GM18873 (cell line): Measurements from ENCODE around the gene SLC35B3.
"Not testable (repeated sequence)": the region's sequence is repeated elsewhere in the genome, so short reads cannot be mapped to it uniquely, and the experiment has no call there.

Source experiments
- ATAC-seq: cut with Tn5 transposase; IDR thresholded peaks from one replicate; pipeline ENCODE4 v1.9.1; 2021; ENCODE audit warnings: mild to moderate bottlenecking, moderate library complexity, moderate number of reproducible peaks; ENCODE audit not compliant: unreplicated experiment, low FRiP score

SLC35B3 gene

DNA sequence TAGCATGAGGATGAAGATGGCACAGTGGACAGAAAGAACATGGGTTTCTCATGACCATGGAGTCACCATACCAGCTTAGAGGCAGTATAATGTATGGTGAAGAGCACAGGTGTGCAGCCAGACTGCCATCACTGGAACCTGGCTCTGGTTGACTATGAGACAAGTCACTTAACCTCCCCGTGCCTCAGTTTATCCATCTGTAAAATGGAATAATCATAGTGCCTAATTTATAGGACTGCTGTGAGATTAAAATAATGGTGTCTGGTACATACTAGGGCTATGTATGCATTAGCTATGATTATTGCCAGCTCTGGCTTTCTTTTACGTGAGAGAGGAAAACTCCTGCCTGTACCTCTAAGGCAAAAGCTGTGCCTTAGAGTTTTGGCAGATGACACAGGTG lies 19.4 kb downstream of the SLC35B3 start:
- ATAC-seq = no peak

DNA sequence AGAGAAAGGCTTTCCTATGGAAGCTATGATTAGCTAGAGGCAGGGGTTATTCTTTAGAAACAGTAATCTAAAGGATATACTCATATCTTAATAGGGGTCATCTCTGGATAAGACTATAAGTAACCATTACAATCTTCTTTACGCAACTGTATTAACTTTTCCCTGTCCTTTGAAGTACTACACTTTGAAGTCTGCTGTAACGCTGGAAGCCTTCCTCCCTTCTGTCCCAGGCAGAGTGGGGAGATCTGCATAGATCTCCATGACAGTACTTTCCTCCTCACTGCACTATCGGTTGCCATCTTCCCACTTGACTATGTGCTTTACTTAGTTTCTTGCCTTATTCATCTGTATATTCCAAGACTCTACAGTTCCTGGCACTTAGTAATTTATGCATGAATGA lies 20.1 kb downstream of the SLC35B3 start:
- no peak for ATAC-seq

DNA sequence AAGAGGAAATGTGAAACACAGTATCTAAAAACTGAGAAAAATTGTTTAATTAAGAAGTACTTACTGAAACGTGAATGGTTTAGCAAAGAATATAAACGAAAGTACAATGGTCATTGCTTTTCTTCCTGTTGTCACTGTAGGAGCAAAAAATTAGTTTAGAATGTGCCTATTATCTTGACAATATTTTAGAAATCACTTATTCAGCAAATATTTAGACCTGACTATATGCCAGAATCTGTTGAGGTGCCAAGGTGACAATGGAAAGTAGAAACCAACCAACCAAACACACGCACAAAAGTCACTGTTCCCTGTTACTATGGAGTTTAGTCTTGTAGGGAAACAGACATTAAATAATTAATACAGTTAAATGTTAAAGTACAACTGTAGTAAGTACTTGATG lies 20.5 kb downstream of the SLC35B3 start:
- no peak for ATAC-seq

DNA sequence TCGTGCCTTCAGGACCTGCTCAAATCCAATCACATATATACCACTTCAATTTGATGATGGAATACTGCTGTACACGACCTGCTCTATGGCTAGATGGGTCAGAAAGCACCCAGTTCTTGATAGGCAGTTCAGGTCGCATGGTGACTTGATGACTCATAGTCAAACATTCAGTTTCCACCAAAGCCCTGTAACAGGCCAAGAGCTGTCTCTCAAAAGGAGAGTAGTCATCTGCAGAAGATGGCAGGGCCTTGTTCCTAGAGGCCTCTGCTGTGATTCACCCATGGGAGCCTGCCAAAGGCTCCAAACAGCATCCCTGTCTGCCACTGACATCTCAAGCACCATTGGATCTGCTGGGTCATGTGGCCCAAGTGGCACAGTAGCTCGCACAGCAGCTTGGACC lies 29.4 kb downstream of the SLC35B3 start:
- ATAC-seq = not testable (repeated sequence)

DNA sequence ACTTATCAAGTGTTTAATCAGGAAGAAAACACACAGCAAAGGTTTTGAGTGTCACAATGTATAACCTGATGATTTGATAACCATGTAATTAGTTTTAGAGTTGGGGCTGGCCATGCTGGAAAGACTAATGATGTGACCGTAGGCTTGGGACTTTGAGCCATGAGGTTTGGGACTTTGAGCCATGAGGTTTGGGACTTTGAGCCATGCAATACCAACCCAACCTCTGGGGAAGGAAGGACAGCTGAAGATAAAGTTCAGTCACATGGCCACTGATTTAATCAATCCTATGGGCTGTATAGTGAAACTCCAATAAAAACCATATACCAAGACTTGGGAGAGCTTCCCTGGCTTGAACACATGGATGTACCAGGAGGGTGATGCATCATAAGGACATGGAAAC lies 32.8 kb downstream of the SLC35B3 start:
- no peak for ATAC-seq

DNA sequence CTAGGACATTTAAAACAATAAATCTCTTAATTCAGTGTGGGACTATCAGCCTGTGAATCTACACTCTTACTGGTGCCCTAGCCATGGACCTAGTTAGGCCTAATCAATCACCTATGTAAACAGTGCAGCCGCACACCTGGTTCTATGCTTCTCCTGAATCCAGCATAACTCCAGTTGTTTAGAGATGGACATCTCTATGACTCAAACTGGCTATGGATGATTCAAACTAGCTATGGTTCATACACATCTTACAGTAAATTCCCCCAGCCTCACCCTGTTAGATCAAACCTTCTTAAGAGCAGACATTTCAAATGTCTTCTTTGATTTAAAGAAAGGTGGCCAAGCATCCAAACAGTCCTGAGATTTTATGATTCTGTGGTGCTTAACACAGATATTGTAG lies 34.7 kb downstream of the SLC35B3 start:
- no peak for ATAC-seq

DNA sequence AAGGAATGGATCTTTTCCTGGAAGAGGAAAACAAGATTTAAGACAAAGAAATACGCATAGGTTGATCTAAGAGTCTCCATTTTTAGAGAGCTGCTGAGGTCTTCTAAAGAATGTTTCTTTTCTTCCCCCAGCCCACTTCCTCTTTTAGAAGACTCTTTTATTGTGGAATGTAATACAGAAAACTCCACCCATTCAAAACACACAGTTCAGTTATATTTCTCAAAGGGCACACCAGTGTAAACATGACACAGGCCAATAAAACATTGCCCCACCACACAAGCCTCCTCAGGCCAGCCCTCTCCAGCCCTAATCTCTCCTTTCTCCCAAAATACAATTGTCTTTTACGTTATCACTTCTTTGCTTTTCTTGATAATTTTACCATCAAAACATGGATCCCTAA lies 42.8 kb downstream of the SLC35B3 start:
- ATAC-seq = no peak

DNA sequence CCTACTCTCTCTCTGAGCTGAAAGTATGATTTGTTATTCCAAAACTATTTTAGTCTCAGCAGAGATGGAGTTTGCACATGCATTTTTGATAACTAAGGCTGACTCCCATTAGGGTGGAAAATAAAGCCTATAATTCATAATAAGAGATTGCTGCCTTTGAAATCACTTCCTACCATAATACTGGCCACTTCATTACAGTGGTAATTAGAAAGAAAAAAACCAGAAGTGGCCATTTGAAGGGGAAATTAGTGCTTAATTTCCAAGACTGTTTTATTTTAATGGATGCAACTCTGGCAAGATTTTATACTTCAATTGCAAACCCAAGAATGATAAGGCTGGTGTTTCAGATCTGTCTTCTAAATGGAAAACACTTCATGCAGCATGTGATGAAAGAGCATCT lies 43.4 kb downstream of the SLC35B3 start:
- no peak for ATAC-seq

DNA sequence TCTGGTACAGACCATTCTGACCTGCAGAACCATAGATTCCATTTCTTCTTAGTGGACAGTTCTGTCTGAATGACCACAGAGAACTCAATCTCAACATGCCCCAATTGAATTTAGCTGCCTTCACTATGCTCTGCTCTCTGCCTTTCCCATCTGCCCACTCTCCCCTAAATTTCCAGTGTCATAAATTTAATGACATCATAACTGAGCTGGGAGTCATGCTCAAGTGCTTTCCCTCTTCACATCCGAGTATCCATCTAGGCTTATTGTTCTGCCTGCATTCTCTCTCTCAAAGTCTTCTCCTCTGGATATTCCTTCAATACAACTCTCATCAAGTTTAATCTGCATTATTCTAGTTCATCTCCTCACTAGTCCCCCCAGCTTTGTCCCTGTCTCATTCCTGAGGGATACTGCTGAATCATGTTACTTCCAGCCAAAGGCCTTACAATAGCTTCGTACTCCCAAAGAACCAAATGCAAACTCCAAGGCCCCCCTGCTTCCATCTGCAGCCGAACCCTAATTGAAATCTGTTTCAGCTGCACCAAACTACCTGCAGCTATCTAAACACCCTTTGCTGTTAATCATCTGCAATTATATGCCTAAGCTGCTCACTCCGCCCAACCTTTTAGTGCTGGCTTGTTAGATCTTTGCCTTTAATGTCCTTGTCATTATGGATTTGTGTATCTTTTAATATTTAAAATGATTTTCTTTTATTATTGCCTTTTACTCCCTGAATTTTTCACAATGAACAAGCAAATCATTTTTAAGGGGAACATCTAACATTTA lies 46.1 kb downstream of the SLC35B3 start:
- ATAC-seq = no peak

DNA sequence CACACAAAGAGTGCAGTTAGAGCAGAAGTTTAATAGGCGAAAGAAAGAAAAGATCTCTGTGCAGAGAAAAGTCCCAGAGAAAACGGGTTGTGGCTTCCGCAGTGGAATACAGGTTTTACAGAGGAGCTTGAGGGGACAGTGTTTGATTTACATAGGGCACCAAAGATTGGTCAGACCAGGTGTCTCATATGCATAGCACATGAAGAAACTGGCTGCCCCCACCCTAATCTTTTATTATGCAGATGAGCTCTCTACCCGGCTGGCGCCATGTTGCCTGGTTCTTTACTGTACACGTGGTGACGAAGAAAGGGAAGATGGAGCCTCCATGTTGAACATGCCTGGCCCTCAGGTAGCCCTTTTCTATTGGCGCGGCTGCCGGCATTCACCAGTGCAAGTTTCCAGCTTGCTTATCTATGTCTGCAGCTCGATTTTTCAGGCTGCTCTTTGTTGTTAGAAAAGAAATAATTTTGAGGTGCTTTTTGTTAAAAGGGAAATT lies 47.4 kb downstream of the SLC35B3 start:
- no peak for ATAC-seq

DNA sequence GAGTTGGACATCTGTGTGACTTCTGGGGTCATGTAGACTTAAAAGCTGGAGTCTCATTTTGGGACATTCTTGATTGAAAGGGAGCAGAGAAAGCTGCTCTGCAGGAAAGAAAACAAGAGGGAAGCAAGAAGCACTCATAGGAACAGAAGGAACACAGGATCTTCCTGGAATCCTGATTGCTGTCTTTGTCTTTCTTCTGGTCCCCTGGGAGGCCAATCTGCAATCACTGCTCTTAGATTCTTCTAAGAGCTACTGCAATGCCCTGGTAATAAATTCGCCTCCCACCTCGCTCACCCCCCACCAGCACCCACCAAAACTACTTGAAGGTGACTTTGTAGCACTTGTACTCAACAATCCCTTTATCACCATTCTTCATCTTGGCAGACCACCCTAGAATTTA lies 51.8 kb downstream of the SLC35B3 start:
- ATAC-seq = no peak

DNA sequence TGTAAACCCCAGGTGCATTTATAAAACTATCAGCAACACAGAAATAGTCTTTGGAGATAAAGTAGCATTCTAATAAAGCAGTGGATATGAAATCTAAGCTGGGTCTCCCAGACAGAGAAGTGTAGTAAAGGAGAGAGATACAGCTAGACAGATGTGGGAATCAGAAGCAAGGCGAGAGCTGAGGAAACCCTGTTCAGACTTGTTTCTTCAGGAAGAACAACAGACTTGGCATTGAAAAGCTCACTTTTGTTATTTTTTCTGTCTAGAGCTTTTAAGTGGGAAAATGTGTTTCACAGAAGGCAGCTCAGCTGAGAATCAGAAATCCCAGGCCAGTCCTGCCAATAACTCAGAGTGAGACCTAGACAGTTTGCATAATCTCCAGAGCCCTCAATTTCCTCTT lies 52.9 kb downstream of the SLC35B3 start:
- ATAC-seq = no peak

DNA sequence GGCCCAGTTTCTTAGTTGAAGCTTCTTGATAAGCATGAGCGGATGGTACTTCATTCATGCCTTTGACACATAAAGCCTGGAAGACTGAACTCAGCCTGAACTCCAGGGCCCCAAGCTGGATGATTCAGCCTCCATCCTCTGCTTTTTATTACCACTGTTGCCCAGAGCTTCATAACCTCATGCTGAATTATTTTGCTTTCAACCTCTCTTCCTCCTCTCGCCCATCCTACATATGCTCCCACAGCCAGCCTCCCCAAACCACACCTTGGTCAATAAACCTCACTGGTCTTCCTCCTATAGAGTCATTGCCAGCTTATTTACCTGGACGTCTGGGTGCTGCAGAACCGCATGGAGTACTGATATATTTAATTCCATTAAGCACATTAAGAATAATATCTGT lies 59.4 kb downstream of the SLC35B3 start:
- ATAC-seq = no peak
